Activated CD8-positive, alpha-beta memory T cell treated with anti-CD3 and anti-CD28 coated beads, Interleukin-2, amount 50 U/mL, for 48 hours (primary cell): ENCODE results near the gene SIMC1.
"Not testable (repeated sequence)": the region's sequence is repeated elsewhere in the genome, so short reads cannot be mapped to it uniquely, and the experiment has no call there.

Experiments
- DNase-seq: peaks from one replicate; pipeline ENCODE4 v3.0.0-alpha.2; 2020

Gene SIMC1

DNA sequence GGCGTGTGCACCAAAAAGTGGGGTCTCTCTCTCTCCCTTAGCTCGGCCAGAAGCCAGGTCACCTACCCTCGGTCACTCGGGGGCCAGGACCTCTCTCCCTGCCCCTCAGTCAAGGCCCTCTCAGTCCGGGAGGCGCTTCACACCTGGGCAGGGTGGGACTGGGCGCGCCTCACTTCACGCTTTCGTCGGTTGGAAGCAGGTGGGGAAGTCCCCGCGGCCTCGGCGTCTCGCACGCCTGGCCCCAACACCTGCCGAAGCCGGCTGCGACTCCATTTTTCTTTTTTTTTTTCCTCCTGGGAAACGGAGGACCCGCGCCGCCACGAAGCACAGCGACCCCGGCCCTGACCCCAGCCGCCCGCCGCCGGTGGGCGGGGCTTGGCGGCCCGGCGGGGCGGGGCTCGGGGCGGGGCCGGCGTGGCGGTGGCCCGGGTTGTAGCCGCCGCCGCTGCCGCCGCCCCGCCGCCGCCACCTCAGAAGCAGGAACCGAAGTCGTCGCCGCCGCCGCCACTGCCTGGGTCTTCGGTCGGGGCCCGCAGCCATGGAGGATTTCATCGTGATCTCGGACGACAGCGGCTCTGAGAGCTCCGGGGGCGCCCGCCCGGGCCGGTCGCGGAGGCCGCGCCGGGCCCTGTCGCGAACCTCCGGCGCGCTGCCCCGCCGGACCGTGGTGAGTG lies at the start of gene SIMC1:
SIMC1 (plus strand) TSS at position 454 of the 674 bp plus-strand sequence; CDS start at position 539, 85 bp downstream.
- peak; percentile 81 for DNase-seq

DNA sequence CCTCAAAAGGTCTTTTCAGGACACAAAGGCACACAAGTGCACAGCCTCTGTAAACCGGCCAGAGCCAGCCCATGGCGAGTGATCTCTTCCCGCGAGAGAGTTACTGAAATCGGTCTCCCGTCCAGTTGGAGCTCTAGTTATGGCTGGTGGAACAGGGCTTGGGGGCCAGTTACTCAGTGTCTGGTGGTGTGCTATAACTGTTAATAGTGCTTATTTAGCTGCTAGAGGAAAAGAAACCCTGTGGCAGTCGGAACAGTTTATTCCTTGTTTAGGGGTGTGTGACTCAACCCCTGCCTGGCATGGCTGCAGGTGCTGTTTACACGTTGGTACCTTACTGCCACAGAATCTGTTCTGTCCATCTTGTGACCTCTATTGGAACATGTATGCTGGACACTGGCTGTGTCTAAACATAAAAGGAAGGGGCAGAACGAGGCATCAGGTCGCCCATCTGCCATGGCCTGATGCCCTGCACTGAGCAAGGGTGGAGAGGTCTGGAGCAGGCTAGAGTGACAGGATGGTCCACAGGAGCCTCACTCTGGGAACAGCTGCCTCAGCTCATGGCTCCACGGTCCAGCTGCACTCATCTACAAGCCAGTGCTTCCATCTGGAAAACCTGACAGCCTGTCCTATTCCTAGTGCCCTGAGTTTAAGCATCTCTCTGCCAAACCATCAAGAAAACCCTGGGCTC lies 49.6 kb upstream of the SIMC1 start:
- no peak for DNase-seq

DNA sequence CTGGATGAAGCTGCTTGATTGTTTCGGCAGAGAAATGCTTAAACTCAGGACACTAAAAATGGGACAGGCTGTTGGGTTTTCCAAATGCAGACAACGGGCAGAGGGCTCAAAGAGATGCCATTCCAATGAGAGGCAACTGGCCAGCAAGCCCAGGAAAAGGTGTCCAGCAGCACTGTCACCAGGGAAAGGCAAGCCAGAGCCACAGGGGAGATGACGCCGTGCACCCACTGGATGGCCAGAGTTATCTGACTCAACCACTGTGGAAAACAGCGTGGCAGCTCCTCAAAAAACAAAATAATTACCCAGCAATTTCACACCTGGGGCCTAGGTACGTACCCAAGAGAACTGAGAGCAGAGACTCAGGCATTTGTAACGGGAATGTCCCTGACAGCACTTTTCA lies 48.4 kb upstream of the SIMC1 start:
- DNase-seq, result no peak

DNA sequence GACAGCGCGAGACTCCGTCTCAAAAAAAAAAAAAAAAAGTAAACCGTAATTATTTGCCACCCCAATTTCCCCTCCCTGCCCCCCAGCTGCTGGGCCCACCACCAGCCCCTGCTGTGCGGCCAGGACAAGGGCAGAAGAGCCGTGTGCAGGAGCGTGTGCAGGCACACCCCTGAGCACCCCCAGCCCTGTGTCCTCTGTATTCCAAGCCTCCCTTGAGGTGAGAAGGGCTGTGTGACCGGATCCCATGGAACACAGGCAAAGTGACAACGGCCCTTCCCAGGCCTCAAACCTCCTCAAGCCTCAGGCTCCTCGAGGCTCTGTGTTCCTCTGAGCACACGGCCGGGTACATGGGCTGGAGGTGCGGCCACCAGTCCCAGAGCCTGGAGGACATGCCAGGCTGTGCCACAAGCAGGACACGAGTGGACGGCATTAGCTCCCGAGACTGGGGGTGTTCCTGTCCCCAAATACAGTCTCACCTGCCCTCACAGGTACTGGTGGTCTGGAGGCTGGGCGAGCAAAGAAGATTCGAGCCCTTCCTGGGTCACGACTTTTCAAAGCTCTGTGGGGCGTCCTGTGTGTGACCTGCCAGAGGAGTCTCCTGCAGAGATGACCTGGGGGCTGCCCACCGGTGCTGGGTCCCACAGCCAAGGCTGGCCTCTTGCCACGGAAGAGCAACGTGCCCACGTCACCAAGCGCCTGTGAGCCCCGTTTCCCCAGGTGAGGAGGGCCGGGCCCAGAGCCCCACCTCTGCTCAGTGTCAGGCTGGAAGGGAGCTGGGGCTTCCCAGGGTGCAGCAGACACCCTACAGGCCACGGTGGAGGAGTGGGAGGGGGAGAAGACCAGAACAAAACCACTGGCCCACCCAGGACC lies 47.1 kb upstream of the SIMC1 start:
- no peak for DNase-seq

DNA sequence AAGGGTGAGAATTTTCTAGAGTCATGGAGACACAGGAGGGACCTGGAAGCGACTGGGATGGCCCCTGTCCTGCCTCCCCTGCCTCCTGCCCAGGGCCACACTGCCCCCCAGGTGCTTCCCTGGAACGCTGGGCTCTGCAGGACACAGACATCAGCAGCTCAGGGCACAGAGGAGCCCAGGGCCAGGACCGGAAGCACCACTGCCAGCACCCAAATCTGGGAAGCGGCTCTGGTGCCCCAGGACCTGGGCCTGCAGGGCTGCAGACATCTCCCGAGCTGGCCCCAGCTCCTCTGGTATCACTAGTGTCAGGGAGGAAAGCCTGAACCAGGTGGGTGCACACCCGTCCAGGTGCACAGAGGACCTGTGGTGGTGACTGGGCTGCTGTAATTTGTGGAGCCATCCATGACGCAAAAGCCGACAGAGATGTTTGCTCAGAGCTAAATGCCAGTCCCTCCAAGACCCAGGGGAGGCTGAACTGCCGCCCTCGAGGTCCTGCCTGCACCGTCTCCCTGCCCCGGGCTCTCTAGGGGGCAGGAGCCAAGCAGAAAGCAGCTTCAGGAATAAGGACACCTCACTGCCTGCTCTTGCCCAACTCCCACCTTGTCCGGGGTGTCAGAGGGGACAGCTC lies 46.0 kb upstream of the SIMC1 start:
- DNase-seq, result no peak

DNA sequence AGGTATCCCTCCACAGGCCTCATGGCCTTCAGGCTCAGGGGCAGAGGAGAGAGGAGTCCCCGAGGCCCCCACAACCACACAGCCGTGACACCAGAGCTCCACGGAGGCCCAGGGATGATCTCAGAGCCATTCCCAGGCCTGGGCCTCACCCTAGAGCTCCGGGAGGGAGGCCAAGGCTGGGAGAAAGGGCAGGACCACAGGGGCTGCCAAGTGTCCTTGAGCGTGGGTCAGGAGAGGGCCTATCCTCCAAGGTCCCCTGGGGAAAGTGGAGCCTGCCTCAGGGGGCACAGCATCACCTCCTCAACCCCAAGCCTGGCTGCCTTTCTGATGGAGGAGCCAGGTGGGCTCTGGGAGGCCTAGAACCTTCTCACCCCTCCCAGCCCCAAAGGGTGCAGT lies 45.5 kb upstream of the SIMC1 start:
- not testable (repeated sequence) for DNase-seq

DNA sequence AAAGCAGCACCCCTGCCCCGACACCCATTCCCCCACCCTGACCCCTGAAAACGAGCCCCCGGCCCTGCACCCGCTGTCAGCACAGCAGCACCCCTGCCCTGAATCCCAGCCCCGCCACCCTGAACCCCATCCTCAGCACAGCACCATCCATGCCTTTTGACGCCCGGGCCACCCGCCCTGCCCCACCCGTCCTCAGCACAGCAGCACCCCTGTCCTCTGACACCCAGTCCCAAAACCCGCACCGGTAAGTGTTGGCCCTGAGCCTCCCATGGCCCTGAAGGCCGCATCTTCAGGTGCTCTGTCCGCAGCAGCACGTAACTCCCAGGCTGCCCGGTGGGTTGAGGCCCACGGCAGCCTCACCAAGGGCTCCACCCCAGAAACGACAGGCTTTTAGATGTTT lies 44.6 kb upstream of the SIMC1 start:
- DNase-seq, result not testable (repeated sequence)

DNA sequence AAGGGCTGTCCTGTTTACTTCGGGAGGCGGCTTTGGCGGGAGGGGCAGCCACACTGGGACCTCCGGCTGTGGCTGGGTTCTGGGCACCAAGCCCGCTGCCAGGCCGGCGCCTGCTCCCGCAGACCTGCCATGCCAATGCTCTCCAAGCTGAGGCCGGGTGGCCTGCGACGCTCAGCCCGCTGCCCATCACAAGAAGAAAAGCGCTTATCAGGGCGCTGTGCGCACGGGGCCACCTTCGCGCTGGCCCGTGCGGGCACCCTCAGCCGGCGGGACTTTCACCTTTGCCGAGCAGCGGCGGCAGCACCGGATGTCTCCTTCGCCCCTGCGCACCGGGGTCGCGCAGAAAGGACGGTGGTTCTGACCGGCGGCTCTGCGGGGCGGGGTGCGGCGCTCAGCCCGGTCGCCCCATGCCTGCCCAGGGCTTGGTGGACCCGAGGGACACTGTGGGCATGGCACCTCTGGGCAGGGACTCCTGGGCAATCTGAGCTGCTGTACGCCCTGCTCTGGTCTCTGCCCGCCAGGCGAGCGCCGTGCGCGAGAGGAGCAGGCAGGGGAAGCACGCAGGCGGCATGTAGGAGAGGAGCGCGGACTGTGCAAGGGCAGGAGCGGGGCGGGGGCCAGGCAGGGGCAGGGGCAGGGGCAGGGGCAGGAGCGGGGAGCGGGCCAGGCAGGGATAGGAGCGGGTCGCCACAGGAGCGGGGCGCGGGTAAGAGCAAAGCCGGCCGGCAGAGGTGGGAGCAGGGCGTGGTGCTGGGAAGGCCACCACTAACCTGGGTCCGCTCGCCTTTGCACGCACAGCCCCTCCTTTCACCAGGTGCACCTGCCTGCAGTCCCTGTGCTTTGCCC lies 43.8 kb upstream of the SIMC1 start:
- not testable (repeated sequence) for DNase-seq

DNA sequence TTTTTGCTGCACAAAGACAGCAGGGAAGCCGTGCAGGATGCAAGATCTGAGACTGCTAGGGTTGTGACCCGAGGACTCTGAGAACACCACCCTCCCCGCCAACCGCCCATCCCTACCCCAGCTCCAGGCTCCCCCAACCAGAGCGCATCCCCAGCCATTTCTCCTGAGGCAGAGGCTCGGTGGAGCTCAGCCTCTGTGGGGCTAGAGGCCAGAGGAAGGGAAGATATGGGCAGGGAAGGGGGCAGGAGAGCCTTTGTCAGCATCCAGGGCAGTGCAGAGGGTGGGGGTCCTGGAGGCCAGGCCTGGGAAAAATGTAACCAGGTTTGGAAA lies 43.2 kb upstream of the SIMC1 start:
- not testable (repeated sequence) for DNase-seq

DNA sequence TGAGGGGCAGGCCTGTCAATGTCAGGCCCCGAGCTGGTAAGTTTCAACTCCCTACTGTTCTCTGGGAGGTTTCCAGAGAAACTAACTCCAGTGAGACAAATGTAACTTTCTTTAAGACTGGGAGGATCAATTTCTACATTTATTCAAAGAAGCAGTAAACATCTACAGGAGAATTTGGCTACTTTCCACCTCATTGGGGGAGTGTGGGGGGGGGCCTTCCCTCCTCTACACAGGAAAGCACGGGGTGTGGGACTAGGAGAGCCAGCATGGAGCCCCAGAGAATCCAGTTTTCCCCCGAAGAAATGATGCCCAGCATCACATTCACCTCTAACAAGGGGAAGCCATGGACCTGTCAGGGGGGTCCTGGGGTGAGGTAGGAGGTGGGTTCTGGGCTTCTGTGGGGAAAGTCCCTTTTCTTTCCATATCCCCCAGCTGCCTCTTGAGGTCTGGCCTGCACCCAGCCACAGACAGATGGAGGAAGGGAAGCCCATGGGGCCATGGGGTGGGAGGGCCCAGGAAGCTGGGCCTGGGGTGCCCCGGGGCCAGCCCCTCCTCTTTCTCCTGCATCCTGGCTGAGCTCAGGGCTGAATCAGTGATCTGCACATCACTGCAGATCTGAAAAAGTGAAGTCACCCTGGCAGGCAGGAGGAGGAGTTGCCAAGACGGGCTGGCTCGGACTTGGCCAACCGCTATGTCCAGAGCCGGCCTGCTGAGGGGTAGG lies 42.6 kb upstream of the SIMC1 start:
- DNase-seq, result not testable (repeated sequence)

DNA sequence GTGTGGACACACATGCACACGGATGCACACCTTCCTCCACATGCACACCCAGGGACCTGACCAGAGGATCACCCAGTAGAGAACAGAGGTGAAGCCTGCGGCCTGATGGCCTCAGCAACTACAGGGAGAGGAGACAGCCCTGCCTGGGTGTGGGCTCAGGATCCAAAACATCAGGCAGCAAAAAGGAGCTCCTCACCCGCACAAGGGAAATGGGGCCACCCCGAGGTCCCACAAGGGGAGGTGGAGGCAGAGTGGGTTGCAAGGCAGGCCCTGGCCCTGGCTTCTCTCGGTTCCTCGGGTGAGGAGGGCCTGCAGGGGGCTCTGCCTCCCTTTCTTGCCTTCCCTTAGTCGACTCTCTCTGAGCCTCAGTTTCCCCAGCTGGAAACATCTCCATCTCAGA lies 41.4 kb upstream of the SIMC1 start:
- peak; percentile 42 for DNase-seq

DNA sequence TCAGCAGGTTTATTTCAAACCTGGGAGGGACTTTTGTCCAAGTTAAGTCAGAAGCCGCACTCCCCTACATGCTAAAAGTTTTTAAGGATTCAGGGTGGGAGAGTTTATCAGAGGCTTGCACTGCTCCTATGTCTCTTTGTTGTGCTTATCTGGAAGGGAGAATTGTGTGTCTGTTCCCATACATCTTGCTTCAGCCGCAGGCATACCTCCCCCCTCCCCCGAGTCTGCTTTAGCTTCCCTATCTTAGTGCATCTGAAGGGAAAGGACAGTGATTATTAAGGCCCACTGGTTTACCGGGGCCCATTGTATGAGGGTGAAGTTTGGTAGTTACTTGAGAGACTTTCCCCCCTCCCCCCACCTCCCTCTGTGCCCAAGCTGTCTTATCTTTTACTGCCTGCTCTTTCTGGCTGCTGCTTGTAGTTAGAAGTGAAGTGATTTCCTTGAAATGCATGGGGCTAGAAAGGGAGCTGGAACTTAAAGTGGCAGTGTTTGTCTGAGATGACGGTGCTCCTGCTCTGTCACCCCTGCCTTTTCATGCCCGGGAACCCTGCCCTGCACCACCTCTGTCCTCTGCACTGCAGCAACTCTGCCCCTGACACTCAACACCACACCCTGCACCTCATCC lies 40.9 kb upstream of the SIMC1 start:
- DNase-seq, result not testable (repeated sequence)

DNA sequence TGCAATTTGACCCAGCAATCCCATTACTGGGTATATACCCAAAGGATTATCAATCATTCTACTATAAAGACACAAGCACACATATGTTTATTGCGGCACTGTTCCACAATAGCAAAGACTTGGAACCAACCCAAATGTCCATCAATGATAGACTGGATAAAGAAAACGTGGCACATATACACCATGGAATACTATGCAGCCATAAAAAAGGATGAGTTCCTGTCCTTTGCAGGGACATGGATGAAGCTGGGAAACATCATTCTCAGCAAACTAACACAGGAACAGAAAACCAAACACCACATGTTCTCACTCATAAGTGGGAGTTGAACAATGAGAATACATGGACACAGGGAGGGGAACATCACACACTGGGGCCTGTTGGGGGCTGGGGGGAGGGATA lies 39.9 kb upstream of the SIMC1 start:
- DNase-seq, result not testable (repeated sequence)

DNA sequence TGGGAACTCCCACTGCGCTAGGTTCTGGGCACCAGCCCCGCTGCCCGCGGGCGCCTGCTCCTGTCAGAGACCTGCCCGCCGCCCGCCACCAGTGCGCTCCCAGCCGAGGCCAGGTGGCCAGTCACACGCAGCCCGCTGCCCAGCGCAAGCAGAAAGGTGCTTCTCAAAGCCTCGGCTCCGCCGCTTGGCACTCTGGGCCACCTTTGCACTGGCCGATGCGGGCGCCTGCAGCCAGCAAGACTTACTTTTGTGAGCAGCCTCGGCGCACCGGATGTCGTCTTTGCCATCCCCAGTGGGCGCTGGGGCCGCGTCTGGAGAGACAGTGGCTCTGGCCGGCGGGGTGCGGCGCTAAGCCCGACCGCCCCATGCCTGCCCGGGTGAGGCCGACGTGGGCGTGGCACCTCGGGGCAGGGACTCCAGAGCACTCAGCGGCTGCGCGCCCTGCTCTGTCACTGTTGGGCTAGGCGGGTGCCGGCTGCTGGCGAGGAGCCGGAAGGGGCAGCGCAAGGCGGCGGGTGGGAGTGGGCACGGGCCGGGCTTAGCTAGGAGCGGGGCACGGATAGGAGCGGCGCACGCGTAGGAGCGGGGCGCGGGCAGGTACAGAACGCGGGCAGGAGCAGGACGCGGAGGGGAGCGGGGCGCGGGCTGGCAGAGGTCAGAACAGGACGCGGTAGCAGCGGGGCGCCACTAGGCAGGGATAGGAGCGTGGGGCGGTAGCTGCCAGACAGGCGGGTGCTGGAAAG lies 39.1 kb upstream of the SIMC1 start:
- peak; percentile 56 for DNase-seq

DNA sequence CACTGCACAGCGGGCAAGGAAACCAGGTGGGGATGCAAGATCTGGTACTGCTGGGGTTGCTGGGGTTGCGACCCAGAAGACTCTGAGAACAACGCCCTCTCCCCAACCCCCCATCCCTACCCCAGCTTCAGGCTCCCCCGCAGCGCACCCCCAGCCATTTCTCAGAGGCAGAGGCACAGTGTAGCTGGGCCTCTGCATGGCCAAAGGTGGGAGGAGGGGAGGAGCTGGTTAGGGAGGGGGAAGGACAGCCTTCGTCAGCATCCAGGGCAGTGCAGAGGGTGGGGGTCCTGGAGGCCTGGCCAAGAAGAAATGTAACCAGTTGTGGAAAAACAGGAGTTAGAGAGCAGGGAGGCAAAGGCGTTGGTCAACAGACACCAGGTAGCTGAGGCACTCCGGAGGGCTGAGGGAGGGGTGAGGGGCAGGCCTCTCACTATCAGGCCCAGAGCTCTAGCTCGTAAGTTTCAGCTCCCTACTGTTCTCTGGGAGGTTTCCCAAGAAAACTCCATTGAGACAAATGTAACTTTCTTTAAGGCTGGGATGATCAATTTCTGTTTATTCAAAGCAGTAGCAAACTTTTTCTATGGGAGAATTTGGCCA lies 38.3 kb upstream of the SIMC1 start:
- peak; percentile 32 for DNase-seq

DNA sequence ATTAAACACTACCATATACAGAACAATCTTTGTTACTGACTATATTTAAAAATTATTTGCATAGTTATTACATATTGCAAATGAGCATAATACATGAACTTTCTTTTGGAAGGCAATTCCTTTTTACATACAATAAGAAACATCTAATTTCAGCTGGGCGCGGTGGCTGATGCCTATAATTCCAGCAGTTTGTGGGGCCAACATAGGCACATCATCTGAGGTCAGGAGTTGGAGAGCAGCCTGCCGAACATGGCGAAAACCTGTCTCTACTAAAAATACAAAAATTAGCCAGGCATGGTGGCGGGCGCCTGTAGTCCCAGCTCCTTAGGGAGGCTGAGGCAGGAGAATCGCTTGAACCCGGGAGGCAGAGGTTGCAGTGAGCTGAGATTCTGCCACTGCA lies 36.4 kb upstream of the SIMC1 start:
- DNase-seq, result no peak

DNA sequence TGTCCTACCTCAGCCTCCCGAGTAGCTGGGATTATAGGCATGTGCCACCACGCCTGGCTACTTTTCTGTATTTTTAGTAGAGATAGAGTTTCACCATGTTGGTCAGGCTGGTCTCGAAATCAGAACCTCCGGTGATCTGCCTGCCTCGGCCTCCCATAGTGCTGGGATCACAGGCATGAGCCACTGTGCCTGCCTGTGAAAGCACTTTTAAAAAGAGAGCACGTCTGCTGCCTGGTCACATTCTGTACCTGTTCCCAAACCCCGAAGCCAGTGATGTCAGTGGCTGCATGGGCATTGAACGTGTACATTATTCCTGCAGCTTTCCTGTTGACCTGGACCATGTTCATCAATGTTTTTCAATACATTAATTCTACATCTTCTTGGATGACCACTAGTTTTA lies 35.1 kb upstream of the SIMC1 start:
- DNase-seq, result no peak

DNA sequence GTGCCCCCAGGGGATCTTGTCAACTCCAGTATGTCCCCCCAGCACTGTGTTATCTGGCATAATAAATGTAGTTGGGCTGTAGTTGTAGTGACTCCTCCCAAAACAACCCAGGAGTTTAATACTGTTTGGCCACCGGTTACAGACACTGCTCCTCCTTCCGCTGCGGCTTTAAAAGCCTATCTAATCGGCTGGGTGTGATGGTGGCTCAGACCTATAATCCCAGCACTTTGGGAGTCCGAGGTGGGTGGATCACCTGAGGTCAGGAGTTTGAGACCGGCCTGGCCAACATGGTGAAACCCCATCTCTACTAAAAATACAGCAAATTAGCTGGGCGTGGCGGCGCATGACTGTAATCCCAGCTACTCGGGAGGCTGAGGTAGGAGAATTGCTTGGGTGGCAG lies 34.7 kb upstream of the SIMC1 start:
- not testable (repeated sequence) for DNase-seq

DNA sequence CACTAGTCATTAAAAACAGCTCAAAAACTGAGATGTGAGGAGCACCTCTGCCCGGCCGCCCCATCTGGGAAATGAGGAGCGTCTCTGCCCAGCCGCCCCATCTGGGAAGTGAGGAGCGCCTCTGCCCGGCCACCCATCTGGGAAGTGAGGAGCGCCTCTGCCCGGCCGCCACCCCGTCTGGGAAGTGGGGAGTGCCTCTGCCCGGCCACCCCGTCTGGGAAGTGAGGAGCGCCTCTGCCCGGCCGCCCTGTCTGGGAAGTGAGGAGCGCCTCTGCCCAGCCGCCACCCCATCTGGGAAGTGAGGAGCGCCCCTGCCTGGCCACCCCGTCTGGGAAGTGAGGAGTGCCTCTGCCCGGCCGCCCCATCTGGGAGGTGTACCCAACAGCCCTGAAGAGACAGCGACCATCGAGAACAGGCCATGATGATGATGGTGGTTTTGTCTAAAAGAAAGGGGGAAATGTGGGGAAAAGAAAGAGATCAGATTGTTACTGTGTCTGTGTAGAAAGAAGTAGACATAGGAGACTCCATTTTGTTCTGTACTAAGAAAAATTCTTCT lies 23.7 kb upstream of the SIMC1 start:
- not testable (repeated sequence) for DNase-seq
